Mesendoderm (in vitro differentiated cells): ENCODE measurements around the gene GSKIP. TPM values are rescaled to one million over a fixed set of nuclear protein-coding genes. Genes with fewer than 3 reads are reported as not detected.
A peak's percentile ranks its signal among the peaks of the same experiment; 100 is the strongest.

Experiments used
- DNase-seq: peaks from one replicate; pipeline ENCODE4 v3.0.0; 2013
- H2AK5ac ChIP-seq: 2 replicates; pipeline ENCODE4 v1.6.1; 2013; ENCODE audit warnings: low read length, inconsistent platforms
- H2BK120ac ChIP-seq: 2 replicates; pipeline ENCODE4 v1.6.1; 2013; ENCODE audit warnings: low read depth, mild to moderate bottlenecking, low read length, moderate library complexity, mixed read lengths
- H2BK15ac ChIP-seq: replicated peaks from 2 replicates; pipeline ENCODE4 v1.6.1; 2013; ENCODE audit warnings: low read depth, mild to moderate bottlenecking, moderate library complexity
- H2BK5ac ChIP-seq: 2 replicates; pipeline ENCODE4 v1.6.1; 2013; ENCODE audit warnings: low read length, inconsistent platforms
- H3K18ac ChIP-seq: 2 replicates; pipeline ENCODE4 v1.6.1; 2013; ENCODE audit warnings: mild to moderate bottlenecking, low read length, mixed read lengths
- H3K23ac ChIP-seq: one replicate; pipeline ENCODE4 v1.6.1; 2013; ENCODE audit warnings: low read length
- H3K27ac ChIP-seq: 2 replicates; pipeline ENCODE4 v1.5.1; 2013; ENCODE audit warnings: low read depth, mild to moderate bottlenecking, inconsistent platforms, low read length, moderate library complexity
- H3K27me3 ChIP-seq: 2 replicates; pipeline ENCODE4 v1.6.1; 2013; ENCODE audit warnings: low read length, control low read depth, mild to moderate bottlenecking, inconsistent platforms; ENCODE audit not compliant: insufficient read depth, poor library complexity
- H3K36me3 ChIP-seq: 2 replicates; pipeline ENCODE4 v1.6.1; 2013; ENCODE audit warnings: low read length, inconsistent platforms; ENCODE audit not compliant: control insufficient read depth, insufficient read depth
- H3K4ac ChIP-seq: one replicate; pipeline ENCODE4 v1.6.1; 2013; ENCODE audit warnings: low read depth, mild to moderate bottlenecking, low read length, moderate library complexity
- H3K4me1 ChIP-seq: 2 replicates; pipeline ENCODE4 v1.6.1; 2013; ENCODE audit warnings: low read depth, low read length, inconsistent platforms; ENCODE audit not compliant: control insufficient read depth
- H3K4me2 ChIP-seq: 2 replicates; pipeline ENCODE4 v1.6.1; 2013; ENCODE audit warnings: low read length
- H3K4me3 ChIP-seq: 2 replicates; pipeline ENCODE4 v1.5.1; 2013; ENCODE audit warnings: mild to moderate bottlenecking, low read length
- H3K56ac ChIP-seq: one replicate; pipeline ENCODE4 v1.6.1; 2013; ENCODE audit warnings: low read length
- H3K79me1 ChIP-seq: 2 replicates; pipeline ENCODE4 v1.6.1; 2013; ENCODE audit warnings: low read length, inconsistent platforms
- H3K79me2 ChIP-seq: 2 replicates; pipeline ENCODE4 v1.6.1; 2013; ENCODE audit warnings: mild to moderate bottlenecking, low read length; ENCODE audit not compliant: control insufficient read depth, insufficient read depth
- H3K9ac ChIP-seq: 2 replicates; pipeline ENCODE4 v1.6.1; 2013; ENCODE audit warnings: low read length, inconsistent platforms
- H4K5ac ChIP-seq: one replicate; pipeline ENCODE4 v1.6.1; 2013; ENCODE audit warnings: low read length
- H4K8ac ChIP-seq: one replicate; pipeline ENCODE4 v1.6.1; 2013; ENCODE audit warnings: low read depth, mild to moderate bottlenecking, control low read depth, low read length, moderate library complexity
- WGBS: extraction: QIAGEN DNeasy Blood & Tissue Kit; methylation state at CpG from one replicate; pipeline ENCODE4 v1.1.7; 2013; ENCODE audit warnings: low lambda C conversion rate, missing lambda C conversion rate; ENCODE audit not compliant: insufficient coverage; ENCODE audit errors: extremely low coverage; 5-methylcytosine and 5-hydroxymethylcytosine counted together
- polyA plus RNA-seq, 2 experiments: library from polyadenylated mRNA; stranded (reverse); fragments of 200-250 nt; gene quantifications; one replicate each; pipeline ENCODE4 v1.2.3, GENCODE V29; 2013

GSKIP gene
- polyA plus RNA-seq (2013, experiment 1 of 2) = 24.4 TPM
- 25.2 TPM for polyA plus RNA-seq (2013, experiment 2 of 2)

DNA sequence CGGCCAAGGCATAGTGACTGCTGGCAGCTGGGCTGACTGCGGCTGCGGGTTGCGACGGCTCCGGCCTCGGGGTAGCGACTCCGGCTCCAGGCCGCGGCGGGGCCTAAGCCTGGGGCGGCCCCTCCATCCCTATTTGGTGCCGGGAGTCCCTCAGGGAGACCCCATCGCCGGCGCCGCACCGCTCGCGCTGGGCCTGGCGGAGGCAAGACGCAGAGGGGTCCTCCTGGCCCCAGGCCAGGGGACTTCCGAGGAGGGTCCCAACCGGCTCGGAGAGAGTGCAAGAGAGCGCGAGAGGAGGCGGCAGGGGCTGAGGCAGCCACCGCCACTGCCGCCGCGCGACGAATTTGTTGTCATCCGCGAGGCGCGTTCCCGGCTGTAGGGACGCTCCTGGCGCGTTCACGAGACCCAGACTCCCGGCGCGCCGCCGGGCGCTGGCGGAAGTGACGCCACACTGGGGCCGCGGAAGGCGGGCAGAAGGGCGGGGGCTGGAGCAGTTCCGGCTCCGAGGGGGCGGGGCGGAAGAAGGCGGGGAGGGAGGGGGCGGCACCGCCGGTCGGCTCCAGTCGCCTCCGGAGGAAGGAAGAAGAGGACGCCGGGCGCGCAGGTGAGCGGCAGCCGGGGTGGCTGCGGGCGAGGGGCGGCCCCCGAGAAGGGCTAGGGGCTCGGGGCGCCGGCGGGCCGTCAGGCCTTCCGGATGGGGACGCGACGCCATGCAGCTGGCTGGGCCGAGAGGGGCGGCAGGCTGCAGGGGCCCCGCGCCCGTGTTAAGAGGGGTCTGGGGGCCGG is at the start of gene GSKIP, which contains the start of gene ATG2B:
GSKIP (plus strand) TSS at position 562 of the 786 bp plus-strand sequence. CDS start 18,722 bp downstream, outside the sequence.
ATG2B (minus strand) TSS at position 377 of the 786 bp plus-strand sequence; CDS start at position 12, 365 bp downstream.
- no CpG with 5 or more reads among the region's 92 CpGs for WGBS
- H2BK5ac ChIP-seq = no peak within 1 kb of the TSS
- peaks cover 10% of the 10 kb centered on the region for H3K79me1 ChIP-seq
- H3K18ac ChIP-seq = peak within 1 kb of the TSS; percentile 75
- H3K4me3 ChIP-seq = peak within 1 kb of the TSS; percentile 68
- H4K5ac ChIP-seq = no peak within 1 kb of the TSS
- H3K36me3 ChIP-seq = no peaks in the 10 kb centered on the region
- peak within 1 kb of the TSS; percentile 93 for H3K56ac ChIP-seq
- H2BK15ac ChIP-seq = no peak within 1 kb of the TSS
- peaks cover 27% of the 10 kb centered on the region for H3K79me2 ChIP-seq
- peak within 1 kb of the TSS; percentile 88 for H3K4me2 ChIP-seq
- H3K23ac ChIP-seq = peak within 1 kb of the TSS; percentile 26
- no peak within 1 kb of the TSS for H2AK5ac ChIP-seq
- DNase-seq = peak; percentile 97
- H3K27ac ChIP-seq = peak within 1 kb of the TSS; percentile 60
- H3K4me1 ChIP-seq = peaks cover 5% of the 10 kb centered on the region
- H2BK120ac ChIP-seq = no peak within 1 kb of the TSS
- peak within 1 kb of the TSS; percentile 30 for H4K8ac ChIP-seq
- peak within 1 kb of the TSS; percentile 88 for H3K4ac ChIP-seq
- no peaks in the 10 kb centered on the region for H3K27me3 ChIP-seq
- H3K9ac ChIP-seq = peak within 1 kb of the TSS; percentile 76

DNA sequence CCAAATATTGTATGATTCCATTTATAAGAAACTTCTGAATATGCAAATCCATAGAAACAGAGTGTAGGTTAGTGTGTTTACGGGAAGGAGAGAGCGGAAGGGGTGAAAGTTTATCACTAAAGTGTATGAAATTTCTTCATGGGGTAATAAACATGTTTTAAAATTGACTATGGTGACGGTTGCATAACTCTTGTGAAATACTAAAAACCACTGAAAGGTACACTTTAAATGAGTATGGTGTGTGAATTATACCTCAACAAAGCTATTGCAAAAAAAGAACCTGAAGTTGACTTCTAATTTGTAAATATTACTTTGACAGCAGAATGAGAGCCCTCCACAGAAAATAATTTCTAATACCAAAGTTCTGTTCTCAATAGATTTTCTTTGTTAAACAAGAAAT is 47.2 kb upstream of the GSKIP start:
- Histone ChIP-seq H2BK5ac (no peak overlapping the region), H3K36me3 (no peaks in the 10 kb centered on the region), H2AK5ac (no peak overlapping the region), H4K5ac (no peak overlapping the region), H3K4me2 (no peak overlapping the region), H3K79me1 (no peaks in the 10 kb centered on the region), H3K18ac (no peak overlapping the region), H4K8ac (no peak overlapping the region), H3K9ac (no peak overlapping the region), H3K4me1 (no peaks in the 10 kb centered on the region), H3K4me3 (no peak overlapping the region), H3K56ac (no peak overlapping the region), H2BK120ac (no peak overlapping the region), H2BK15ac (no peak overlapping the region), H3K79me2 (no peaks in the 10 kb centered on the region), H3K23ac (no peak overlapping the region), H3K4ac (no peak overlapping the region), H3K27ac (no peak overlapping the region), H3K27me3 (no peaks in the 10 kb centered on the region)
- no peak for DNase-seq
- 100% methylated on average over 2 of the region's 3 CpGs for WGBS

DNA sequence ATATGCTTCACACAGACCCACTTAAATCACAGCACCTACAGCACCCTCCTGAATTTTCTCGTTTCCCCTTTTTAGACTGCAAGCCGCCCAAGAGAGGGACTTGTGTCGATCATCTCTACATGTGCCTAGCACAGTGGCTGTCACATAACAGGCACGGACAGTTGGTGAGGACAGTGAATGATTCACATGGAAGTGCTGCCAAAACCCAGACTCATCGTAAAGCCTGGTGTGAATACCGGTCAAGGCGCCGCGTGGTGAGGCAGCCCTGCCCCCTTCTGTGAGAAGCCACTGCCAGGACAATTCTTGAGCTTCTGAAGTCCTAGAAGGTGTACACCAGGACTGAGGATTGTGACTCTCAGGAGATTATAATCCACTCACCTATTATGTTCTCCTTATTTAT is 44.5 kb upstream of the GSKIP start:
- Histone ChIP-seq H3K4me3 (no peak overlapping the region), H3K18ac (no peak overlapping the region)
- WGBS = no CpG with 5 or more reads among the region's 9 CpGs

DNA sequence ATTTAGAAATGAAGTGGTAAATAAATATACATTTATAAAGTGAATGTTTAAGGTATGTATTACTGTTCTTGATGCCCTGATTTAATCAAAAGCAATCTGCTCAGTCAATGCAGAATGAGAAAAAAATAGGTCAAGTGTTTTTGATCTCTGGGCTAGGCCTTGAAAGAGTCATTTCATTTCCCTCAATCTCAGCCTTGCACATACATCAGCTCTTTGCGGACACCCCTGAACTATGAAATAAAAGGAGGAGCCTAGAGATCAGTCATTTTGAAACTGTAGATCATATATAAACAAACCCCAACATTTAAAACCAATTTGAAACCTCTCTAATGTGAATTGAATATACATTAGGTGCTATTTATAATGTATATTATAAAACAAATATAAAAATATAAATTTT is 42.7 kb upstream of the GSKIP start:
- Histone ChIP-seq H3K4me3 (no peak overlapping the region), H3K27ac (no peak overlapping the region), H3K4ac (no peak overlapping the region), H3K9ac (no peak overlapping the region), H3K36me3 (no peaks in the 10 kb centered on the region), H2BK120ac (no peak overlapping the region), H2BK15ac (no peak overlapping the region), H3K18ac (no peak overlapping the region), H2BK5ac (no peak overlapping the region), H3K23ac (no peak overlapping the region), H4K8ac (no peak overlapping the region), H3K56ac (no peak overlapping the region), H3K4me1 (no peaks in the 10 kb centered on the region), H2AK5ac (no peak overlapping the region), H3K79me2 (no peaks in the 10 kb centered on the region), H4K5ac (no peak overlapping the region), H3K79me1 (no peaks in the 10 kb centered on the region), H3K4me2 (no peak overlapping the region), H3K27me3 (no peaks in the 10 kb centered on the region)
- no CpG with 5 or more reads among the region's 1 CpG for WGBS
- no peak for DNase-seq

More for the DNA sequence above, 44.5 kb upstream of the GSKIP start:
- Histone ChIP-seq H3K56ac (no peak overlapping the region), H3K23ac (no peak overlapping the region), H3K27ac (no peak overlapping the region), H2BK5ac (no peak overlapping the region), H3K4me2 (no peak overlapping the region), H4K8ac (no peak overlapping the region), H3K4me1 (no peaks in the 10 kb centered on the region), H3K9ac (no peak overlapping the region), H3K27me3 (no peaks in the 10 kb centered on the region), H3K79me1 (no peaks in the 10 kb centered on the region), H2AK5ac (no peak overlapping the region), H3K36me3 (no peaks in the 10 kb centered on the region), H4K5ac (no peak overlapping the region), H2BK15ac (no peak overlapping the region), H3K4ac (no peak overlapping the region), H3K79me2 (no peaks in the 10 kb centered on the region), H2BK120ac (no peak overlapping the region)
- no peak for DNase-seq

DNA sequence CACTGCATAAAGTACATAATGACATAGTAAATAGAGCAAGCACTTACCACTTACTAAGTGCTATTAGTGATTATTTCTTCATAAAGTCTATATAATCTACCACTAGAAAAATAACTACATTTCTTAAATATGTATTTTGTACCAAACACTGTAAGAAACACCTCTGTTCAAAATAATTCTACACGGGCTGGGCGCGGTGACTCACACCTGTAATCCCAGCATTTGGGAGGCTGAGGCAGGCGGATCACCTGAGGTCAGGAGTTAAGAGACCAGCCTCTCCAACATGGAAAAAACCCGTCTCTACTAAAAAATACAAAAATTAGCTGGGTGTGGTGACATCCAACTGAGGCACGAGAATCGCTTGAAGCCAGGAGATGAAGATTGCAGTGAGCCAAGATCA is 39.1 kb upstream of the GSKIP start:
- Histone ChIP-seq H2BK15ac (no peak overlapping the region), H4K5ac (no peak overlapping the region), H2AK5ac (no peak overlapping the region), H3K4me2 (no peak overlapping the region), H3K9ac (no peak overlapping the region), H3K4ac (no peak overlapping the region), H3K79me2 (no peaks in the 10 kb centered on the region), H3K27ac (no peak overlapping the region), H3K23ac (no peak overlapping the region), H3K36me3 (no peaks in the 10 kb centered on the region), H2BK120ac (no peak overlapping the region), H3K27me3 (no peaks in the 10 kb centered on the region), H2BK5ac (no peak overlapping the region), H3K56ac (no peak overlapping the region), H3K79me1 (no peaks in the 10 kb centered on the region), H4K8ac (no peak overlapping the region), H3K4me1 (no peaks in the 10 kb centered on the region), H3K18ac (no peak overlapping the region), H3K4me3 (no peak overlapping the region)
- no peak for DNase-seq
- WGBS = no CpG with 5 or more reads among the region's 7 CpGs
